ENCODE data around the gene CD47. TPM values are rescaled to one million over a fixed set of nuclear protein-coding genes. Genes with fewer than 3 reads are reported as not detected.
A peak's percentile ranks its signal among the peaks of the same experiment; 100 is the strongest.

CD47 gene
- total RNA-seq, 1 experiment from 2014 or later = 42.5 TPM

DNA sequence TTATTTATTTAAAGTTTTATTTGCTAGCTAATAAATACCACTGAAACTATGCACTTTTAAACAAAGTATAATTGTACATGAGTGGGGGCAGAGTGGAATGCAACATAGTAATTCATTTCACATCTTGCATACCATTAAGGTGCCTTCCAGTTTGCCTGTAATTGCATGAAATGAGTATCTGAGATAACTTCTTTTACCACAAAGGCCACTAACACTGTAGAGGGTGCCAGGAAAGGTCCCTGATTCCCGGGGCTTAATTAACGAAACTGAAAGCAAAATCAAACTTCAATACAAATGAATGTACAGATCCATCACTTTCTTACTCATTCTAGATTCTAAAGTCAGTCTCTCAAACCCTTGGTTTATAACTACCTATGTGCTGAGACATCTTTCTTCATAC lies 2.1 kb downstream of the CD47 start:
- no peak for TF ChIP-seq POLR2AphosphoS5 (IDR thresholded peaks at IDR 0.05; ENCODE audit: low read depth, low read length)
- TF ChIP-seq ZNF274 (IDR thresholded peaks at IDR 0.05; ENCODE audit: low read depth, low read length) = no peak
- no peak for TF ChIP-seq POLR2A (IDR thresholded peaks at IDR 0.05; ENCODE audit: borderline replicate concordance, extremely low read depth, insufficient read depth, insufficient read length)
- no peak for TF ChIP-seq ZFX (IDR thresholded peaks at IDR 0.05)
- TF ChIP-seq, protein P1, sequence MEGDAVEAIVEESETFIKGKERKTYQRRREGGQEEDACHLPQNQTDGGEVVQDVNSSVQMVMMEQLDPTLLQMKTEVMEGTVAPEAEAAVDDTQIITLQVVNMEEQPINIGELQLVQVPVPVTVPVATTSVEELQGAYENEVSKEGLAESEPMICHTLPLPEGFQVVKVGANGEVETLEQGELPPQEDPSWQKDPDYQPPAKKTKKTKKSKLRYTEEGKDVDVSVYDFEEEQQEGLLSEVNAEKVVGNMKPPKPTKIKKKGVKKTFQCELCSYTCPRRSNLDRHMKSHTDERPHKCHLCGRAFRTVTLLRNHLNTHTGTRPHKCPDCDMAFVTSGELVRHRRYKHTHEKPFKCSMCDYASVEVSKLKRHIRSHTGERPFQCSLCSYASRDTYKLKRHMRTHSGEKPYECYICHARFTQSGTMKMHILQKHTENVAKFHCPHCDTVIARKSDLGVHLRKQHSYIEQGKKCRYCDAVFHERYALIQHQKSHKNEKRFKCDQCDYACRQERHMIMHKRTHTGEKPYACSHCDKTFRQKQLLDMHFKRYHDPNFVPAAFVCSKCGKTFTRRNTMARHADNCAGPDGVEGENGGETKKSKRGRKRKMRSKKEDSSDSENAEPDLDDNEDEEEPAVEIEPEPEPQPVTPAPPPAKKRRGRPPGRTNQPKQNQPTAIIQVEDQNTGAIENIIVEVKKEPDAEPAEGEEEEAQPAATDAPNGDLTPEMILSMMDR (IDR thresholded peaks at IDR 0.05 in 2 of 3, conservative IDR thresholded peaks at IDR 0.05 in 1 of 3; ENCODE audit: borderline replicate concordance in 1 of 3, insufficient read depth in 1 of 3, low read depth in 2 of 3, low read length in 2 of 3) = no peak
- TF ChIP-seq EGR1 (IDR thresholded peaks at IDR 0.05; ENCODE audit: low read depth) = no peak
- no peak for TF ChIP-seq FOSL1 (IDR thresholded peaks at IDR 0.05; ENCODE audit: low read depth)
- TF ChIP-seq EZH2 (IDR thresholded peaks at IDR 0.05) = no peak
- TF ChIP-seq JUND (IDR thresholded peaks at IDR 0.05) = no peak
- TF ChIP-seq TCF7L2 (IDR thresholded peaks at IDR 0.05; ENCODE audit: borderline replicate concordance, extremely low read depth, insufficient read depth, insufficient read length) = no peak
- TF ChIP-seq, protein P2, sequence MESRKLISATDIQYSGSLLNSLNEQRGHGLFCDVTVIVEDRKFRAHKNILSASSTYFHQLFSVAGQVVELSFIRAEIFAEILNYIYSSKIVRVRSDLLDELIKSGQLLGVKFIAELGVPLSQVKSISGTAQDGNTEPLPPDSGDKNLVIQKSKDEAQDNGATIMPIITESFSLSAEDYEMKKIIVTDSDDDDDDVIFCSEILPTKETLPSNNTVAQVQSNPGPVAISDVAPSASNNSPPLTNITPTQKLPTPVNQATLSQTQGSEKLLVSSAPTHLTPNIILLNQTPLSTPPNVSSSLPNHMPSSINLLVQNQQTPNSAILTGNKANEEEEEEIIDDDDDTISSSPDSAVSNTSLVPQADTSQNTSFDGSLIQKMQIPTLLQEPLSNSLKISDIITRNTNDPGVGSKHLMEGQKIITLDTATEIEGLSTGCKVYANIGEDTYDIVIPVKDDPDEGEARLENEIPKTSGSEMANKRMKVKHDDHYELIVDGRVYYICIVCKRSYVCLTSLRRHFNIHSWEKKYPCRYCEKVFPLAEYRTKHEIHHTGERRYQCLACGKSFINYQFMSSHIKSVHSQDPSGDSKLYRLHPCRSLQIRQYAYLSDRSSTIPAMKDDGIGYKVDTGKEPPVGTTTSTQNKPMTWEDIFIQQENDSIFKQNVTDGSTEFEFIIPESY (IDR thresholded peaks at IDR 0.05; ENCODE audit: extremely low read depth, insufficient replicate concordance, low read length) = no peak
- no peak for TF ChIP-seq SRF (IDR thresholded peaks at IDR 0.05; ENCODE audit: low read depth)
- H3K79me2 ChIP-seq (ENCODE audit: insufficient read depth, low read length) = peaks cover 31% of the 10 kb centered on the region
- H4K20me1 ChIP-seq (ENCODE audit: insufficient read depth) = no peaks in the 10 kb centered on the region
- H3K27ac ChIP-seq (ENCODE audit: low read depth, low read length) = no peak overlapping the region
- ATAC-seq (no peak), DNase-seq (ENCODE audit: low read depth, low spot score) (no peak)
- H3K4me1 ChIP-seq (ENCODE audit: control insufficient read depth in 1 of 2, insufficient read depth in 2 of 2, low read length in 2 of 2) = peaks cover 0 to 19% of the 10 kb centered on the region in 2 experiments; a peak in 2 of 4 replicates
- CTCF ChIA-PET = no interaction called here
- H3K4me3 ChIP-seq (replicated peaks in 1 of 2; ENCODE audit: low read depth in 1 of 2, low read length in 2 of 2) = no peak overlapping the region
- H3K9me3 ChIP-seq (ENCODE audit: control insufficient read depth in 1 of 2, insufficient read depth in 1 of 2, low read depth in 1 of 2, low read length in 2 of 2) = no peaks in the 10 kb centered on the region
- no peak overlapping the region for H2AFZ ChIP-seq (ENCODE audit: low read depth, low read length, poor library complexity, severe bottlenecking)
- no peaks in the 10 kb centered on the region for H3K36me3 ChIP-seq (ENCODE audit: control insufficient read depth in 1 of 2, insufficient read depth in 2 of 2, low read length in 2 of 2)
- POLR2A ChIA-PET = interaction anchor here (1.4 kb wide), 1 partner anchor 371 kb away, joined by 3 read pairs; no protein-coding TSS in a partner anchor
- H3K4me2 ChIP-seq (ENCODE audit: low read length) = peak overlapping the region; percentile 83; the same call in 1 of the 2 replicates
- H3K27me3 ChIP-seq (ENCODE audit: insufficient read depth, low read length) = no peaks in the 10 kb centered on the region
- H3K9me2 ChIP-seq (ENCODE audit: insufficient read depth) = no peaks in the 10 kb centered on the region
- intact Hi-C loops (cut with micrococcal nuclease) = no loop called here
- H3K9ac ChIP-seq (ENCODE audit: low read length) = no peak overlapping the region
- RAD21 ChIA-PET (ENCODE audit: low non-redundant PET in 1 of 2, low total read pairs in 2 of 2, uncharacterized antibody in 2 of 2, unreplicated experiment in 2 of 2) = no interaction called here
- no TSS peak for BruUV-seq (replicated peaks)
